GM12872 (cell line): ENCODE measurements around the gene FYTTD1.

Experiments
- CTCF ChIP-seq: IDR thresholded peaks from 3 replicates; pipeline ENCODE4 v1.5.1; 2011; ENCODE audit warnings: low read depth, mild to moderate bottlenecking, low read length, moderate library complexity; ENCODE audit not compliant: insufficient read depth

FYTTD1 gene

GRCh38 chr3:197789309-197789708 lies 39.6 kb downstream of the FYTTD1 start:
- no peak for TF ChIP-seq CTCF

GRCh38 chr3:197790033-197790432 lies 40.4 kb downstream of the FYTTD1 start:
- TF ChIP-seq CTCF, result no peak

GRCh38 chr3:197791113-197791891 lies 41.6 kb downstream of the FYTTD1 start, which contains the start of gene LRCH3:
Gene LRCH3 (plus strand): TSS chr3:197791254. CDS start chr3:197791279, 25 bp downstream.
- no peak for TF ChIP-seq CTCF

GRCh38 chr3:197791892-197792647 lies 42.4 kb downstream of the FYTTD1 start:
- no peak for TF ChIP-seq CTCF

GRCh38 chr3:197793247-197793646 lies 43.6 kb downstream of the FYTTD1 start:
- no peak for TF ChIP-seq CTCF

- TF ChIP-seq CTCF, result no peak
Measured at GRCh38 chr3:197794115-197794514, 44.4 kb downstream of the FYTTD1 start.

- TF ChIP-seq CTCF, result no peak
Measured at GRCh38 chr3:197795200-197795599, 45.5 kb downstream of the FYTTD1 start.
